HG03066 (cell line): Measurements from ENCODE around the gene MYH9.
"Not testable (repeated sequence)": the region's sequence is repeated elsewhere in the genome, so short reads cannot be mapped to it uniquely, and the experiment has no call there.

Source experiments
- ATAC-seq: cut with Tn5 transposase; IDR thresholded peaks from one replicate; pipeline ENCODE4 v1.9.1; 2021; ENCODE audit warnings: low read depth; ENCODE audit not compliant: unreplicated experiment

Gene MYH9

DNA sequence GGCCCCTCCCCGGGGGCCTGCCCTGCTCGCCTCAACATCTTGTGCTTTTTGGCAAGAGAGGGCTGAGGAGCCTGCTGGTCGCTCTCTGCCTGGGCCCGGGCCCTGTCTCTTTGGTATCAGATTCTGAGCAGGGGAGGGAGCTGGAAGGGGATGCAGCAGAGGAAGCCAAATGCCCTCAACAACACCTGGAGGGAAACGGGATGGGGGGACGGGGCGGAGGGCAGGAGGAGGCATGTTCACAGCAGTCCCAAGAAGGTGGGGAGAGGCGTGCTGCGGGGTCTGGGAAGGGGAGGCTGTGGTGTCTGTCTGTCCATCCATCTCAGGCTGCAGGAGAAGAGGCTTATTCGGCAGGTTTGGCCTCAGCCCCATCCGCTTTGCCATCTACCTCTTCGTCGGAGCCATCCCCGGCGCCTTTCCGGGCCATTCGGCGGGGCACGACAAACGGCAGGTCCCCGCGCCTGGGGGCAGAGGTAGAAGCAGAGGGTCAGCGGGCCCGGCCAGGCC is 105.4 kb downstream of the MYH9 start:
- no peak for ATAC-seq

DNA sequence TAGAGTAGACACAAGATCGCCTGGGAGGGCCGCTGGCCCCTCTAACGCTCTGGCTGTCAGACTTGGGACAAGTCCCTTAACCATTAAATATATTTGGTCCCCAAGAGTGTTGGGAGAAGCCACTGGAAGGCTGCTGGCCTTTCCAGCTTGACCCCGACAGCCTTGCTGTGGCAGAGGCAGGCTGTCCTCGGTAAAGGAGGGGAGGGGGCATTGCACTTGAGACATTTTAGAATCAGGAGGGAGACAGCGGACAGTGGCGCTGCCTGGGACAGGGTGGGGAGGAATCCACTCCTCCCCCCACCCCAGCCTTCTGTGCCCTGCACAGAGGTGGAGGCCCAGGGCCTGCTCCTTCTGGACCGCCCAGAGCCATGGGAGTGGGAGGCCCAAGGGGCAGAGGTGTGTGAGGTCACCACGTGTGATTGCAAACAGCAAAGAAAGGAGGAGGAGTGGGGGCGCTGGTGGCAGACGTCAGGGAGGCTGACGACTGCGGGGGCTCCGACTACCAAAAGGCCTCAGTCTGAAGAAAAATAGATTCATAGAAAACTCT is 105.9 kb downstream of the MYH9 start:
- ATAC-seq = no peak

DNA sequence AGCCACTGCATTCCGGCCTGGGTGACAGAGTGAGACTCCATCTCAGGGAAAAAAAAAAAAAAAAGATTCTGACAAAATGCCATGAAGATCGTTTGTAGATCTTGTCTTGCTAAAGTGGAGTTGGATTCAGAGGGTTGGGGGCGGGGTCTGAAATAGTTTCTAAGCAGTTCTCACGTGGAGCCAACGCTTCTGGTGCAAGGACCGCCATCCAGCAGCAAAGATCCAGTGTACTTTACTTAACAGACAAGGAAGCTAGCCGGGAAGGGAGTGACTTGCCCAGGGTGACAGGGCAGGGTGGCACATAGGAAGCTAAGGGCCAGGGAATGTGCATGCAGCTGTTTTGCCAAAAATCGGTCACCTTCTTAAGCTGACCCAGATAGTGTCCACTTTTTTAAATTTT is 107.4 kb downstream of the MYH9 start:
- ATAC-seq = no peak

DNA sequence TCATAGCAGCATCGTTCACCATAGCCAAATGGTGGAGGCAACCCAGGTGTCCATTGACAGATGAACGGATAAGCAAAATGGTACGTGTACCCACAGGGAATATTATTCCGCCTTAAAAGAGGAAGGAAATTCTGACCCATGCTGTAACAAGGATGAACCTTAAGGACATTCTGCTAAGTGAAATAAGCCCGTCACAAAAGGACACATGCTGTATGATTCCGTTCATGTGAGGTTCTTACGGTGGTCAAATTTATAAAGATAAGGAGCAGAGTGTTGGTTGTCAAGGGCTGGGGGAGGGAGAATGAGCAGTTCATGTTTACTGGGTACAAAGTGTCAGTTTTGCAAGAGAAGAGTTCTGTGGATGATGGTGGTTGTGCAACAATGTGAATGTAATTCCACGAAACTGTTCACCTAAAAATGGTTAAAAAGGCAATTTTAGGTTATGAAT is 108.5 kb downstream of the MYH9 start:
- ATAC-seq = no peak

DNA sequence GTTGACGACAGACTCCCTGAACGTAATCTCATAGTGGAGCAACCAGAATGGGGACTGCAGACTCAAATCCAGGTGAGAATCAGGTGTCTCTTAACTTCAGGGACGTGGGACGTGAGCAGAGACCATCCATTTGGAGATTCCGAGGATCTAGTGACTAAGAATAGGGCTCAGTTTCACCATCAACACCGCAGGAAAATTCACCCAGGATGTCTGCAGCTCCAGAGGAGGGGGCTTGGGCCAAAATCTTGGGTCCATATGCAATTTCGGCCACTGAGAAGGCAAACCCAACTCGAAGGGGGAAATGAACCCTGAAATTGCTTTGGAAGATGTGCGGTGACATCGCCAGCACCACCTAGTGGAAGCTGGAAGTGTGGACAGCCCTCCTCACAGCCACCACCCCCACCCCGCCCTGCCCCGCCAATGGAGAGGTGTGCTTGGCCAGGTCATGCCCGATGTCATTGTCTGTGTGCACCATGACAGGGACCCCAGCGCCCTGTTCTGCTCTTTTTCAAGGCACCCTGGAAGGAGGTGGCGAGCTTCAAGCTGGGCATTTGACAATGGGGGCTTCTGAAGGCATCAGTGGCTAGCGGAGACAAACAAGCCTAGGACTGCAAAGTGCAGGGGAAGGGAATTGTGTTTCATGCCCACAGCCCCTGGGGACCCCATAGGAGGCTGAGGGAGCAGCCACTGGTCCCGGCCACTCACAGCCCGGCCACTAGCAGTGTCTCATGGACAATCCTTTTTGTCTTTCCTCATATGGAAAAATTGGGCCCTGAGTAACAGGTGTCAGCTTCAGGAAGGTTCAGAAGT is 110.1 kb downstream of the MYH9 start:
- ATAC-seq = no peak

DNA sequence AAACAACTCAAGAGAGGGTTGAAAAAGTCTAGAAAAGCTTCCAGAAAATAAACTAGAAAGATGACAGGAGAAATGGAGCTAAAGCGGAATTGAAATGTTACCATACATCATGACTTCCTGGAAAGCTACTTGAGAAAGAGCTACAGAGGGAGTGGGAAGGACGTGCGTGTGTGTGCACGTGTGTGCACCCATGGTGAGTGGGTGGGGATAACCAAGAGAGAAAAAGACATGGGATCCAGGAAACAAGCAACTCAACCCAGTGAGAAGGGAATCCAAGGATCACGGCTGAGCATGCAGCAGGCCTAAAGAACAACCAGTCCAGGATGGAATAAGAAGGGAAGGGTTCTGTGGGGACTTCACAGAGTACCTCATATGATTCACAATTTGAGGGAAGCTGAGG is 113.2 kb downstream of the MYH9 start:
- no peak for ATAC-seq

DNA sequence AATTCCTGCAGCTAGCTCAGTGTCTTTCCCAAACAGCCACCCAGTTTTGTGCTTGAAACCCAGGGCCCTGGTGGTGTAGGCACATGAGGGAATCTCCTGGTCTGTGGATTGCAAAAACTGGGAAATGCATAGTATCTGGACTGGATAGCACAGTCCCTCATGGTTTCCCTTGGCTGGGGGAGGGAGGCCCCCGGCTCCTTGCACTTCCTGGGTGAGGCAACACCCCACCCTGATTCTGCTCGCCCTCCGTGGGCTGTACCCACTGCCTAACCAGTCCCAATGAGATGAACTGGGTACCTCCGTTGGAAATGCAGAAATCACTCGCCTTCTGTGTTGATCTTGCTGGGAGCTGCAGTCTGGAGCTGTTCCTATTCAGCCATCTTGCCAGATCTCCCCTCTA is 115.8 kb downstream of the MYH9 start:
- not testable (repeated sequence) for ATAC-seq

DNA sequence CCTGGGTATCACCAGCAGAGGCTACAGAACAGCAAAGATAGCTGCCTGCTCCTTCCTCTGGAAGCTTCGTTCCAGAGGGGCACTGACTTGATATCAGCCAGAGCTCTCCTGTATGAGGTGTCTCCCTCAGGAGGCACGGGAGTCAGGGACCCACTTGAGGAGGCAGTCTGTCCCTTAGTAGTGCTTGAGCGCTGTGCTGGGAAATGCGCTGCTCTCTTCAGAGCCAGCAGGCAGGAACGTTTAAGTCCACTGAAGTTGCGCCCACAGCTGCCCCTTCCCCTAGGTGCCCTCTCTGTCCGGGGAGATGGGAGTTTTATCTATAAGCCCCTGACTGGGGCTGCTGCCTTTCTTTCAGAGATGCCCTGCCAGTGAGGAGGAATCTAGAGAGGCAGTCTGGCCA is 116.5 kb downstream of the MYH9 start:
- ATAC-seq = not testable (repeated sequence)

DNA sequence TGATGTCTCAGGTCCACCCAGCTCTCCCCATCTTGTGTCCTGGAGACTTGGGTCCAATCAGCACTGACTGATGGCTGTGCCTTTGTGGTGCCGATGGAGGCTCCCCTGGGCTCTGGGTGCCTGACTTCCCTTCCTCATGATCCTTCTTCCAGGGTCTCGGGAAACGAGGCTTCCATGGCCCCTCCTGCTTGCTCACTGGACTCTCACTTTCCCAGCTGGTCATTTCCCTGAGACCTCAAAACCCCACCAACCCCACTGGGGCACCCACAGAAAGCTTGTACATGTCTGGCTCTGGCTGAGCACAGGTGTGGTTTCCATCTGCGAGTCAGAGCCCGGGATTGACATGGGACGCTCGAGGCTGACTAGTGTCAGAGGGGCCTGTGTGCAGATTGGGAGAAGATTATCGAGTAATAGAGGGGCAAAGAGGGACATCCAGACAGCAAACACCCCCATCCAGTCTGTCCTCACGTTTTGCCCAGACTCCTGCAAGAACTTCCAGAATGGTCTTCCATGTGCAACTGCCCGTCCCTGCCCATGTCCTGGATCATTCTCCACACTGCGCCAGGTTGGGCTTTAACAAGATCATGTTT is 119.8 kb downstream of the MYH9 start:
- ATAC-seq = no peak

DNA sequence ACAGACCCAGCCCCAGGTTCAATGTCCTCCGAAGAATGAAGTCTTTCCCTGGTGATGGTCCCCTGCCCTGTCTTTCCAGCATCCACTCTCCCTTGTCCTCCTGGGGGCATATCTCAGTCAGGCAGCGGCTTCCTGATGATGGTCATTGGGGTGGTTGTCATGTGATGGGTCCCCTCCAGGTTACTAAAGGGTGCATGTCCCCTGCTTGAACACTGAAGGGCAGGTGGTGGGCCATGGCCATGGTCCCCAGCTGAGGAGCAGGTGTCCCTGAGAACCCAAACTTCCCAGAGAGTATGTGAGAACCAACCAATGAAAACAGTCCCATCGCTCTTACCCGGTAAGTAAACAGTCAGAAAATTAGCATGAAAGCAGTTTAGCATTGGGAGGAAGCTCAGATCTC is 120.7 kb downstream of the MYH9 start:
- ATAC-seq = no peak

DNA sequence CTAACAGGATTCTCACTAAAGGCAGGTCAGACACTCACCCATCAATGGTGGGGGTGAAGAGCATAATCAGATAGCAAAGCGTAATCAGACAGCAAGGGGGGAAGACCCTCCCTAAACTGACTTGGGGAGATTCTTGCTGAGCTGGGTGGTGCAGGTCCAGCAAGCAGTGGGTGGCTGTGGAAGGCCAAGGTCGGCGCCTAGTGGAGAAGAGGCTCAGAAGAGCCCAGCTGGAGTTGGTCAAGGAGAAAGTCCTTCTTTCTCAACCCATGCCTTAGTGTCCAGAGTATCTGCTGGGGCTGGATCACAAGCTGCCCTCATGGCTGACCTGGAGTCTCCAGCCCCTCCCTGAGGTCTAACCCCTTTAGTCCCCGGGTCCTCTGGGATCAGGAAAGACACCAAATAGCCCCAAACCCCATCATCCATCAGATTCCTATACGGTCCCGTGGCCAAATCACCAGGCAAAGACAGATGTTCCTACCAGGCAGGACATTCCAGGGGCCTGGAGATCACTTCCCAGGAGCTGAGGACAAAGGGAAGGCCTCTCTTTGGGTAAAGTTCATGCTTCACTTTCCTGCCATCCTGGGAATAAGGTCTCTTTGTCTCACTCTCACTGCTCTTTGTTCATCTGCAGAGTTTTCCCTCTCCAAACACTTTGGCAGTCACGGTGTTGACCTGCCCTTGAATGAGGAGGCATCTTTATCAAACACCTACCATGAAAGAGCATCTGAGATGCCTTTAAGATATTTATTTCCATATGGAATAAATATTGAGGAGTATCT is 123.7 kb downstream of the MYH9 start:
- not testable (repeated sequence) for ATAC-seq

DNA sequence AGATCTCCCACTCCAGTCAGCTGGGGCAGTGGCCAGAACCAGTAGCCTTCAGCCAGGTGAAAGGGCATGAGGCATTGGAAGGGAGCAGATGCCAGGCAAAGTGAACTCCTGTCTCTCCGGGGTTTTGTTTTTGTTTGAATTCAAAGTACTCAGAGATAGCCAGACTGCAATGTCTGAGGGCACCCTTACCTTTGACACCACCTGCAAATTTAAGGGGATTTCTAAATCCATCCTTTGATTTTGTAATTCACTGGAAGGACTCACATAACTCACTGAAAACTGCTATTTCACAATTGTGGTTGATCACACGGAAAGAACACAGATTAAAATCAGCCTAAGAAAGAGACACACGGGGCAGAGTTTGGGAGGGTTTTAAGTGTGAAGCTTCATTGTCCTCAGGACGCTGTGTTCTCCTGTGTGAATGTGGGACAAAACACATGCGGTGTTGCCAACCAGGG is 124.5 kb downstream of the MYH9 start:
- ATAC-seq = not testable (repeated sequence)

DNA sequence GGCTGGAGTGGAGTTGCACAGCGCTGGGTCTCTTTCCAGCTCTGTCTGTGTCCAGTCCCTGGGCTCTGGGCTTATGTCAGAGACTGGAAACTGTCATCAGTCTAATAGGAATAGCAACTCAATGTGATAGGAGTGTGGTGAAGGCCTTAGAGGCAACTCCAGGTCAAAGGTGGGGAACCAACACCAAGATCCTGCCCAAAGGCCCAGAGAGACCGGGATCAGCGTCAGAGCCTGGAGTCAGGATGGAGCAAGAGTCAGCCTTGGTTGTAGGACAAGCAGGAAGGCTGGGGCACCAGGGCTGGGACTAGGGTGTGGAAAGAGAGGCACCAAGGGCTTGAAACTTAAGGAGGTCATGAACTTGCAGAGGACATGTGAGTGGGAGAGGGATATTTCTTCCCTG is 125.5 kb downstream of the MYH9 start:
- not testable (repeated sequence) for ATAC-seq

DNA sequence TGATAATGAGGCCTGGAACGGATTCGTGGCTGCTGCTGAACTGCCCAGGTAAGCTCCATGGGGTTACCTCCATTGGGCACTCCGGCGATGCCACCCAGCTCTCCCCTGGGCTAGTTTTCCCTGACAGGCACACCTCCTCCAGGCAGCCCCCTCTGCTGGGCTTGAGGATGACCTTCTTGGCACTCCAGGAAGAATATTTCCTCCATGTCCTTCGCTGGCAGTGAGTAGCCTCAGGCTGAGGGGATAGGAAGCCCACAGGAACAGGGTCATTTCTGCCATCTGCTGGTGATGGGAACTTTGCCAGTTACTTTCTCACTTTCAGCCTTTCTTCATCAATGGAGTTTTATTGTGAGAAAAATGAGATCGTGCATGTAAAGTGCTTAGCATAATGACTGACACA is 126.1 kb downstream of the MYH9 start:
- ATAC-seq = not testable (repeated sequence)

DNA sequence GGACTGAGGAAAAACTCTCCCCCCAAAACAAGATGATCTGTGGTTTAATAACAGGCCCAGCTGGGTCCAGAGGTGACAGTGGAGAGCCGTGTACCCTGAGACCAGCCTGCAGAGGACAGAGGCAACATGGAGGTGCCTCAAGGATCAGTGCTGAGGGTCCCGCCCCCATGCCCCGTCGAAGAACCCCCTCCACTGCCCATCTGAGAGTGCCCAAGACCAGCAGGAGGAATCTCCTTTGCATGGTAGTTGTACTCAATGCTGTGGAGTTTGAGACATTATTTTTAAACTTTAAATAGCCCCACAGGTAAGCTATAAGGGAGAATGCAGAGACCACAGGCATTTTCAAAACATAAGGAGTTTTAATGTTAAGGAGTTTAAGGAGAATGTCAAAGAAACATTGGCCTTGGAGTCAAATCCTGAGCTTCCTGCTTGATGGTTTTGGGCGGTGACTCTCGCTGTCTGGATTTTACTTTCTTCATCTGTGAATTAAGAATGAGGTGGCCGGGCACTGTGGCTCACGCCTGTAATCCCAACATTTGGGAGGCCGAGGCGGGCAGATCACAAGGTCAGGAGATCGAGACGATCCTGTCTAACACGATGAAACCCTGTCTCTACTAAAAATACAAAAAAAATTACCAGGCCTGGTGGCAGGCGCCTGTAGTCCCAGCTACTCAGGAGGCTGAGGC is 128.0 kb downstream of the MYH9 start:
- ATAC-seq = no peak

DNA sequence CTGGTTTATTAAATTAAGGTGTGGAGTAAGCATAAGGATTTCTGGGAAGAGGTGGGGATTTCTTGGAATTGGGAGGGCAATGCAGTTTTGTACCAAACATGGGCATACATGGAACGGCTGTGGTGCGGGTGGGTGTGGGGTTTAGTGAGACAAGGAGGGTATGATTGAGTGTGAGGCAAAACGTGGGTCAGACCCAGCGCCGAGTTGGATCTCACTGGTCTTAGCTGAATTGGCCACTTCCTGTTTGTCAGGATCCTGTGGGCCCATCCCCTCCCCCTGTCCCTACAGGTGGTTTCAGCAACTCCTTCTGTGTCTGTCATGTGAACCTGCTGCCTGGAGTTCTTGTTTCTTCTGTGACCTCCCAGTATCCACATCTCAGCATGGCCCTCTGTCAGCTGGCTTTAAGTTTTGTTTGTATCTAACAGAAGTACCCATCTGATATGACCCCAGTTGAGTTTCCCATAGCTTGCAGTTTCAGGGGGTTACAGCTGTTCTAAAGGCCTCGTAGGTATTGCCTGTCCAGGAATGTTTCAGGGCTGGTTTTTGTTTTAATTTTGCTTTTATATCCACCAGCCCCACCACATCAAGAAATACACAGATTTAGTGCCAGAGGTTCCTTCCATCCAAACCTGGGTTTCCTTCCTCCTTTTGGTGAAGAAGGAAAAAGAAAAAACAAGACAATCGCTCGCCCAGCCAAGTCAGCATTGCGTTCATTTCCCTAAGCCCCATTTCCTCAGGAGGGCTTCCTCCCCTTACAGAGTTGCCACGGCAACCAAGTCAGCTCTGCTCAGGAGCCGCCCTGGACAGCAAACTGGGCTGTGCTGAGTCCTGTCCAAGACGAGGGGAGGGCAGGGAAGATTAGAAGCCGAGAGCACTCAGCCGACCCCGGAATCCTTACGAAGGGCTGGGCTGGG is 128.8 kb downstream of the MYH9 start:
- no peak for ATAC-seq

DNA sequence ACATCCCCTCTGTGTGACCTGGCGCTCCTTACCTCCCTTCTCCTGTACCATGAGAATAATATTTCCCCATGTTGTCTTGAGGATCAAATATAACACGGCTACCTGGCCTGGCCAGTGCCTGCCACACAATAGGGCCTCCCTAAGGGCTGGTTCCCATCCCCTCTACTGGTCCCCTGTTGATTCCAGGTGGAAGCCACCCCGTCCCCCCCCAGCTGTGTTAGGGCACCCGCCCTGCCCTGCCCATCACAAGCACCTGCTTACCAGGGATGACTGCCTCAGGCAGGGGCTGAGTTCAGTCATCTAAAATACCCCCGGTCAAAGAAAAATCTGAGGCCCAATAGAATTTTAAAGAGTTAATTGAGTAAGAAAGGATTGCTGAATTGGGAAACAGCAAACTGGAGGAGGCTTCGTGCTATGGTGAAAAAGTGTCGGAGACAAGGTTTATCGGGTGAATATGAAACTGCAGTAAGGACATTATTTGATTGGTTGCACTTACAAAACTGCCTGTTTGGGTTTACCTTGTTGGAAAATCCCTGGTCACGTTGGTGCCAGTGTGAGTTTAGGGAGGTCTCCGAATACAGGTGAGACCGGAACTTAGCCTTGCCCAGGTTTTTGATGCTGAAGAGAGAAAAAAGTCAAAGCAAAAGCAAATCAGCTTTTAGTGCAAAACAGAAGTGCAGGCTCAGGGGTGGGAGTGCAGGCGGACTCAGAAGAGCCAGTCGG is 129.7 kb downstream of the MYH9 start:
- no peak for ATAC-seq

DNA sequence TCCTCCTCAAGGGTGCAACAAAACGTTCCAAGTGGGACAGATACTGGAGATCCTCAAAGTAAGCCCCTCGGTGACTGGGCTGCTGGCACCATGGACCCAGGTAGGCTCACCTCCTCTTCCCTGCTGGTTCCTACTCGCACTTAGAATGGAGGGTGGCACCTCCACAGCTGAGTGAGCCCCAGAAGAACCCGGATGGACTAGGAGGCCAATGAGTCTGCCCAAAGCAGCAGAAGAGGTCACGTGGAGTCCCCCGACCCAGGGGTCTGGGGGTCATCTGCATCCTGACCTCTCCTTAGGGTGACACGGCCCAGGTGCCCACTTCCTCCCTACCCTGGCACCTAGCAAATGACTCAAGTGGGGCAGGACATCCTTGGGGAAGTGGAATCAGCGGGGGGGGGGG is 130.5 kb downstream of the MYH9 start:
- no peak for ATAC-seq

DNA sequence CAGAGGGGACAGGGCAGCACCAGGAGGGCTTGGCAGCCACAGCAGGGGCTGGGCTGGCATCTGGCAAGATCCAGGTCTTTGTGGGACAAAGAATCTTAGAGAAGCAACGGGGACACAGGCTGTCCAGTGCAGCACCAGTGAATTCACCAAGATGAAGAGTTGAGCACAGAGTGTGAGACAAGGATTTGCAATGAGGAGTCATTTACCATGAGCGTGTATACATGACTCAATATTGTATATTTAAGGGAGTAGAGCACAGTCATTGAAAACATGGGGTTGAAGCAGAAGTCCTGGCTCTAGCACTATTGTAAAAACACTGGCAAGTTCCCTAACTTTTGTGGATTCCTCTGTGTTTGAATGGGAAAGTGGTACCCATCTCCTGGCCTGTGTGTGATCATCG is 131.3 kb downstream of the MYH9 start:
- no peak for ATAC-seq
